Skin of body (tissue), 2 donors: ENCODE measurements around the gene ELMO1. TPM values are rescaled to one million over a fixed set of nuclear protein-coding genes. Genes with fewer than 3 reads are reported as not detected.

Source experiments
- DNase-seq: peaks from one replicate; lab custom pipeline; 2025; lab: John Stamatoyannopoulos, UW
- total RNA-seq: library from RNA; depleted of rRNA; stranded (reverse); fragments of >200 nt; gene quantifications from one replicate; pipeline ENCODE4 v1.2.3, GENCODE V29; 2014

The ELMO1 gene
- total RNA-seq, 1 donor from 2014 or later = 37.9 TPM

- no peak for DNase-seq
These were observed 18.3 kb upstream of the ELMO1 start for GRCh38 chr7:37467002-37467401.

DNA sequence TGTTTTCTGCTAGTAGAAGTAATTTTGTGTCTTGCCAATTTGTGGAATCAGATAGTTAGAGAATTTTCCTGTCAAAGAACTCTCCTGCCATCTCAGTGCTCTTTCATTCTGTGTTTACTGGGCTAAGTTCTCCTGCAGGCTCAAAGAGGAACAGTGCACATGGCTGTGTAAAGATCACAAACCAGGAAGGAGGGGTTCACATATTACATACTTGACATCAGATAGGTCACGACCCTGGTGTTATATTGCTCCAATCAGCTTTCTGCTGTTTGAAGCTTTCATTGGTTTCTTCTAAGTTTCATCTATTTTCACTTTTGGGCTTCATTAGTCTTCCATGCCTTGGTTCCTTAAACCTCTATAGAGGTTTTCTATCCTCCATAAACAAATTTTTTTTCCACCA is 13.5 kb upstream of the ELMO1 start:
- no peak for DNase-seq

DNA sequence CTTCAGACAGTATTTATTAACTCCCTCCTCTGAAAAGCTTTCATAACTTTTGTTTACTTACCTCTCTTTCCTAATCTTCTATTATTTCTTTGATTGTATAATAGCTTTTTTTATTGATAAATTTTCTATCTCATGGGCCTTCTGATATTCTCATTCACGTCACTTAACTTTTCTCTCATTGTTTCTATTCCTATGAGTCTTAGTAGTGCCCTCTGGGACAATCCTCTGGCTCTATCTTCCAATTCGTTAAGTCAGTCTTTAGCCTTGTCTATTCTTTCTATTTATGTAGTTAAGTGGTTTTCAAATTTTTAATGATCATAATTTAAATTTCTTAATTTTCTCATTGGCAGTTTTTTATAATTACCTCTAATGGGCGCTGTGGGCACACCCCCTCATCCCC is 6.4 kb upstream of the ELMO1 start:
- no peak for DNase-seq

DNA sequence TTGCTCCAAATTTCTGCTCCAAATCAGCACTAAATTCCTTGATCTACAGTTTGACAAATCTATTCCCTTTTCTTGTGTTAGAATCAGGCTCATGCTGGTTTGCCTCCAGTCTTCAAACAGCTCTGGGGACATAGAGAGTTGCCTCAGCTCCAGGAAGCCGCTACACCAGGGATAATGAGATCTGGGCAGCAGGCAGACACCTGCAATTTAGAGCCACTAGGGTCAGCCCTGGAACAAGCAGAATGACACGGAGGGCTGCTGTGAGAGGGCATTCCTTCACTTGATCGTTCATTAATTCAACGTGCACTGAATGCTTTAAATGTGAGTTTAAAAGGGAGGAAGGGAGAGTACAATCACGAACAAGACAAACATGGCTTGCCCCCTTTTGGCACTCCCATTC is 3.7 kb upstream of the ELMO1 start:
- no peak for DNase-seq

DNA sequence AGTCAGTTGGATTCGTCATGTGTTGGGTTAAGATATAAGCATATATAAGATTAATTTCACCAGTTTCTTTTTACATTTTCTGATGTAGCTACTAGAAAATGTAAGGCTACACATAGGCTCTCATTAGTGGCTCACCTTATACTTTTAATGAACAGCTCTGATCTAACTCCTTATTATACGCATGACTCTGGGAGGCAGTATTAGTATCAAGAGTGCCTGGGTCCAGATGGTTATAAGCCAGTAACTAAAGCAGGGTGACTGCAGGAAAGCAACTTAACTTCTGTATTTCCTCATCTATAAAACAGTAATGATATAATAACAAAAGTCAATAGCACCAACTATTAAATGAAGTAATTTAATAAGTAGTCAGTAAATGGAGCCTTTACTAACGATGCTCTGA is 1.4 kb upstream of the ELMO1 start:
- DNase-seq = no peak

- no peak for DNase-seq
These were observed 957 bp upstream of the ELMO1 start for GRCh38 chr7:37449621-37450020.

GRCh38 chr7:37448011-37448635 is 541 bp downstream of the ELMO1 start:
- peak; percentile 13 for DNase-seq

- DNase-seq = no peak
These were observed 2.3 kb downstream of the ELMO1 start for GRCh38 chr7:37446371-37446770.

DNA sequence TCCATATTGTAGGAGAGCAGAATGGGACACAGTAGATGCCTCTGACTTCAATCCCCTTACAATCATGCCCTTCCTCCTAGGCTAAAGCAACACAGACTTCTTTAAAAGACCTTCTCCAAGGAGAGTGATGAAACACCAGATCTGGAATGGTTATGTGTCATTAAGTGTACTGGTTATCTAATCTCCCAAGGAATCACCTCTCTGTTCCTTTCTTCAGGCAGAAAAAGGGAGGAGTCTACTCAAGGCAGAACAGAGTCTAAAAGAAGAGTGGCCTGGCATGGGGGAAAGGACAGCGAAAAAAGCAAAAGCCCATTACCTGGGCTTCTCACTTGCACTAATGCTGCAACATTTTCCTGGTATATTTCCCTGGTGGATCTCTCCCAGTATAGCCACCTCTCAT is 2.9 kb downstream of the ELMO1 start:
- DNase-seq = no peak

GRCh38 chr7:37445064-37445723 is 3.5 kb downstream of the ELMO1 start:
- no peak for DNase-seq

DNA sequence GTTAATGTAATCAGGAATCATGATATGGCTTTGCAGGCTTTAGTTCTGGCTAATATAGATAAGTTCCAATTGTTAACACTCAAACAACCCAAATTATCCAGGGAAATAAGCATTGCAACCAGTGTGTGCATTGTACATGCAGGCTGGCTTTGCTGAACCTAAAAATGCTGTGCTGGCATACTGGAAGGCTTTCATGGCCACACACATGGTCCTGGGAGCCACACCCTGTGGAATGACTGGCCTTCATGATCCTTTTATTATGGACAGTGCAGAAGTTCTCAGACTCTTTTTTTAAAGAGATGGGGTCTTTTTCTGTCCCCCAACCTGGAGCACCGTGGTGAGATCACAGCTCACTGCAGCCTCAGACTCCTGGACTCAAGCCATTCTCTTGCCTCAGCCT is 5.0 kb downstream of the ELMO1 start:
- DNase-seq = no peak

DNA sequence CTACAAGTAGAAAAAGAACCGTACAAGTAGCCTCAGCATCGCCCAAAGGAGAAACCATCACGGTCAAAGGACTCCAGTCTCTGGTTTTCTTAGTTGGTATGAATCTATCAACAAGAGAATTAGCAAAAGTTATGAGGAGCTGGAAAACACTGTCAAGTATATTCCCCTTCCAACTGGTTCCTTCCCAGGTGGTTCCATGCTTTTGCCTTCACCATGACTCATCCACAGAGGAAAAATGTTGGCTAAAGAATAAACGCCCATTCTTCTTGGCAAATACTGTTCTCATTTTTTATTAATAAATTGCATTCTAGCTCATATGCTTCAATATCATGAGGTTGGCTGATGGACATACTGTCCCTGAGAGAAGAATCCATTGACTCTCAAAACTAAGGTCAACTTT is 6.4 kb downstream of the ELMO1 start:
- DNase-seq = no peak

GRCh38 chr7:37441816-37442215 is 6.8 kb downstream of the ELMO1 start:
- DNase-seq = no peak

GRCh38 chr7:37441386-37441760 is 7.3 kb downstream of the ELMO1 start:
- DNase-seq = no peak

DNA sequence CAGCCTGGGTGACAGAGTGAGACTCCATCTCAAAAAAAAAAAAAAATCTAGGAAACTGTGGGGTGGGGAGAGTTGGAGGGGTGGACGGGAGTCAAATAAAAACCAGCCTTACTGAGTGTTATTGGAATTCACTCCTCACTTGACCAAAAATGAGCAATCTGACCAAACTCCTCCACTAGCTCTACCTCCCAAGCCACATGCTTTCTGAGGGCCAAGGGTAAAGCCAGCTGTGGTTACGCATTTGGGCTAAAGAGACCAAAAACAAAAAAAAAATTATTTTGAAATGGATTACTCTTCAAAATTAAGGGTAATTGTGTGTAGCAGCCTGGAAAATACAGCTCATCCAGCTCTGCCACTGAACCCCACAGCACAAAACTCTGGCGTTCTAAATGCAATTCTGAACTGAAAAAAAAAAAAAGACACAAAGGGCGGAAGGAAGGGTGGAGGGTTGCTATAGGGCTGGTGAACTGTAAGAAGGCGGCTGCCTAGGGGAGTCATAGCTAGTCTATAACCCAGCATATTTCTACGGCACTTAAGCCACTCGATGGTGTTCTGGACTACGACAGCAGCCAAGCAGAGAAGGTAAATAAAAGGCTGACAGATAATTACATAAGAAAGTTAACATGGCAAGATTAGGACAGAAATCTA is 7.8 kb downstream of the ELMO1 start:
- DNase-seq = peak; percentile 26

DNA sequence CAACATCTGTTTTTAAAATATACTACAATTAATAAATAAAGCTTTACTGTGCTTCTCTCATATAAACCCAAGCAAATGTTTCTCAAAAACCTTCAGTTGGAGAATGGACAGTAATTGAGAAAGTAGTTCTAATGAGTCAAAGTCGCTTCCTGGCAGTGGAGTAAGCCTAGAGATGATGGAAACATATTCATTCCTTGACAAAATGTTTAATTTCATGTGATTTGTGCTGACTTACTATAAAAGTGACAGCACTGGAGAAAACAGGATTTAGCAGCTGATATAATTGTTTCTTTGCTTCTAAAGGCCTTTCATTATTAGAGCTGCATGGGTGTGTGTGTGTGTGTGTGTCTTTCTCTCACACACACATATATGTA is 9.0 kb downstream of the ELMO1 start:
- DNase-seq = no peak

GRCh38 chr7:37438906-37439652 is 9.6 kb downstream of the ELMO1 start:
- no peak for DNase-seq

DNA sequence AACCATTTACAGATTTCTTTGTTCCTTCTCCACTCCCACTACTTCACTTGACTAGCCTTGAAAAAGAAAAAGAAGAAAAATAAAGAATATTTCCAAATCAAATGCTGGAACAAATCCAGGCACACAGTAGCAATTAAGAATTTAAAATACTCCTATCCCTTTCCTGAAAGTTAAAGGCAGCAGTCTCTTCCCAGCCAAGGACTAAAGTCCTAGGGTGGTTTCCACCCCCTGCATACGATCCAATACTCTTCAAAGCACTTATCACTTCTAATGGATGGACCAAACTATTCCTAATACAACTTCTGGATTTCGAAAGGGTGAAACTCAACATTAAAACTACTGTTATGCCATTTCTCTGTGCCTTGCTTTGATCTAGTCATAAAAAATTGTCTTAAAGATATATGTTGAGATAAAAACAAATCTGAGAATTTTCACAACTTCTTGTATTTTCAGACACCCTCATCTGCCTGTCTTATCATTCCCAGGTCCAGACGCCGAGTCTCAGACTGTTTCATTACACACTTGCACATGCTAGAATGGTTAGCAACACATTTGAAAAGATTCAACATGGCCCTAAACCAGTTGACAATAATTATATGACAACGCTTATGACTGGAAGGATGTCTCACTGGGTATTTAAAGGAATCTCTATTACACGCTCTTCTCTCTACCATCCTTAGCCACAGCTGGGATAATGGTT is 13.4 kb downstream of the ELMO1 start:
- no peak for DNase-seq

- DNase-seq = no peak
These were observed 14.1 kb downstream of the ELMO1 start for GRCh38 chr7:37434529-37434928.

GRCh38 chr7:37433166-37433565 is 15.5 kb downstream of the ELMO1 start:
- no peak for DNase-seq

- DNase-seq = peak; percentile 37
These were observed 16.3 kb downstream of the ELMO1 start for GRCh38 chr7:37432281-37432920.
